ENCODE data around the gene BPIFA1.

Gene BPIFA1

GRCh38 chr20:33275871-33276270 lies 40.1 kb downstream of the BPIFA1 start:
- no peak overlapping the region for H3K4me3 ChIP-seq (replicated peaks in 1 of 2; ENCODE audit: low read depth in 2 of 2, low read length in 2 of 2)
- TF ChIP-seq CTCF (IDR thresholded peaks at IDR 0.05; ENCODE audit: low read depth, low read length), result no peak
- no peak for DNase-seq (ENCODE audit: low read depth in 2 of 2)

GRCh38 chr20:33276303-33277113 lies 40.7 kb downstream of the BPIFA1 start:
- no peak for DNase-seq (ENCODE audit: low read depth in 2 of 2)
- H3K4me3 ChIP-seq (replicated peaks in 1 of 2; ENCODE audit: low read depth in 2 of 2, low read length in 2 of 2), result no peak overlapping the region
- no peak for TF ChIP-seq CTCF (IDR thresholded peaks at IDR 0.05; ENCODE audit: low read depth, low read length)

- peak in 1 of 2 donors; percentile 8 for DNase-seq (ENCODE audit: low read depth in 2 of 2)
- TF ChIP-seq CTCF (IDR thresholded peaks at IDR 0.05; ENCODE audit: low read depth, low read length), result no peak
- H3K4me3 ChIP-seq (replicated peaks in 1 of 2; ENCODE audit: low read depth in 2 of 2, low read length in 2 of 2), result no peak overlapping the region
These were observed 42.0 kb downstream of the BPIFA1 start for GRCh38 chr20:33277471-33278441.

GRCh38 chr20:33278700-33279099 lies 42.9 kb downstream of the BPIFA1 start:
- H3K4me3 ChIP-seq (replicated peaks in 1 of 2; ENCODE audit: low read depth in 2 of 2, low read length in 2 of 2), result no peak overlapping the region
- TF ChIP-seq CTCF (IDR thresholded peaks at IDR 0.05; ENCODE audit: low read depth, low read length), result no peak
- DNase-seq (ENCODE audit: low read depth in 2 of 2), result no peak

- DNase-seq (ENCODE audit: low read depth in 2 of 2), result no peak
- TF ChIP-seq CTCF (IDR thresholded peaks at IDR 0.05; ENCODE audit: low read depth, low read length), result no peak
- no peak overlapping the region for H3K4me3 ChIP-seq (replicated peaks in 1 of 2; ENCODE audit: low read depth in 2 of 2, low read length in 2 of 2)
These were observed 43.6 kb downstream of the BPIFA1 start for GRCh38 chr20:33279261-33279910.

GRCh38 chr20:33280000-33280680 lies 44.3 kb downstream of the BPIFA1 start:
- no peak overlapping the region for H3K4me3 ChIP-seq (replicated peaks in 1 of 2; ENCODE audit: low read depth in 2 of 2, low read length in 2 of 2)
- TF ChIP-seq CTCF (IDR thresholded peaks at IDR 0.05; ENCODE audit: low read depth, low read length), result no peak
- no peak for DNase-seq (ENCODE audit: low read depth in 2 of 2)

Data from cardiac fibroblast (primary cell).